ENCODE results near the gene RTL9. TPM values are rescaled to one million over a fixed set of nuclear protein-coding genes. Genes with fewer than 3 reads are reported as not detected.

RTL9 gene
- total and polyA plus RNA-seq, 9 of the 15 experiments (the other 6 are each of a cell fraction or from before 2014, with no cell fraction given) = 0.04 to 0.35 (median 0.13) TPM; not detected in 1

- TF ChIP-seq ZNF449 (CRISPR knock-in tag; IDR thresholded peaks at IDR 0.05) (no peak), THRB (CRISPR knock-in tag; conservative IDR thresholded peaks at IDR 0.05) (no peak), CTCFL (IDR thresholded peaks at IDR 0.05; ENCODE audit: borderline replicate concordance, insufficient read depth, low read depth, low read length, poor library complexity, severe bottlenecking) (no peak), DEAF1 (CRISPR knock-in tag; IDR thresholded peaks at IDR 0.05) (peak; percentile 70; the same call in 1 of the 2 replicates), ETV1 (tag; conservative IDR thresholded peaks at IDR 0.05; ENCODE audit: low read depth) (no peak), TBP (optimal IDR thresholded peaks at IDR 0.05; ENCODE audit: low read depth, low read length) (no peak), DLX4 (CRISPR knock-in tag; IDR thresholded peaks at IDR 0.05) (no peak), SOX6 (IDR thresholded peaks at IDR 0.05) (no peak), ZNF512 (tag; IDR thresholded peaks at IDR 0.05) (no peak)
These were observed 49.4 kb downstream of the RTL9 start (continued) for GRCh38 chrX:110407910-110408545.

Data from K562 (cell line).